Activated CD8-positive, alpha-beta memory T cell treated with anti-CD3 and anti-CD28 coated beads, Interleukin-2, amount 50 U/mL, for 1 hour (primary cell): ENCODE data around the gene TCF7.

Experiments used
- DNase-seq: peaks from one replicate; pipeline ENCODE4 v3.0.0-alpha.2; 2020; ENCODE audit errors: extremely low read depth

Gene TCF7

GRCh38 chr5:134113902-134114875 lies at the start of gene TCF7:
TSS of gene TCF7 (plus strand) at chr5:134114681. CDS start at chr5:134114907, 226 bp downstream.
- no peak for DNase-seq

GRCh38 chr5:134069553-134069952 lies 44.9 kb upstream of the TCF7 start:
- no peak for DNase-seq

- DNase-seq: no peak
Observed at GRCh38 chr5:134070725-134071613, 43.5 kb upstream of the TCF7 start.

- no peak for DNase-seq
Observed at GRCh38 chr5:134071614-134072207, 42.8 kb upstream of the TCF7 start.

- DNase-seq: no peak
Observed at GRCh38 chr5:134072471-134073210, 41.8 kb upstream of the TCF7 start.

- no peak for DNase-seq
Observed at GRCh38 chr5:134073404-134073803, 41.1 kb upstream of the TCF7 start.

GRCh38 chr5:134075102-134075501 lies 39.4 kb upstream of the TCF7 start:
- DNase-seq: no peak

GRCh38 chr5:134077926-134078580 lies 36.4 kb upstream of the TCF7 start:
- DNase-seq: no peak

- DNase-seq: peak; percentile 58
Observed at GRCh38 chr5:134079748-134080581, 34.5 kb upstream of the TCF7 start.

- DNase-seq: no peak
Observed at GRCh38 chr5:134082264-134082992, 32.1 kb upstream of the TCF7 start.

GRCh38 chr5:134083517-134083916 lies 31.0 kb upstream of the TCF7 start:
- no peak for DNase-seq

GRCh38 chr5:134084022-134084565 lies 30.4 kb upstream of the TCF7 start:
- DNase-seq: no peak

- DNase-seq: no peak
Observed at GRCh38 chr5:134084570-134084969, 29.9 kb upstream of the TCF7 start.

- DNase-seq: no peak
Observed at GRCh38 chr5:134085411-134085810, 29.1 kb upstream of the TCF7 start.

GRCh38 chr5:134086225-134086942 lies 28.1 kb upstream of the TCF7 start:
- DNase-seq: no peak

GRCh38 chr5:134086943-134087305 lies 27.6 kb upstream of the TCF7 start:
- DNase-seq: peak; percentile 84

GRCh38 chr5:134088291-134088690 lies 26.2 kb upstream of the TCF7 start:
- DNase-seq: no peak

GRCh38 chr5:134088994-134089560 lies 25.4 kb upstream of the TCF7 start:
- DNase-seq: no peak
